Measurements from ENCODE around the gene TMEM119. TPM values are rescaled to one million over a fixed set of nuclear protein-coding genes. Genes with fewer than 3 reads are reported as not detected.

TMEM119 gene
- total and polyA plus RNA-seq, 2 of the 13 experiments (the other 11 are each of a cell fraction or from before 2014, with no cell fraction given): not detected

GRCh38 chr12:108562348-108563135 is 35.3 kb downstream of the TMEM119 start, which contains the start of gene ISCU (continued):
- TF ChIP-seq RERE (CRISPR knock-in tag; IDR thresholded peaks at IDR 0.05; ENCODE audit: low read depth) (no peak), ZBTB21 (CRISPR knock-in tag; IDR thresholded peaks at IDR 0.05) (no peak), TCF12 (IDR thresholded peaks at IDR 0.05) (no peak), TCF12 (CRISPR knock-in tag; IDR thresholded peaks at IDR 0.05) (peak; percentile 81; the same call in 1 of the 2 replicates), TSC22D2 (CRISPR knock-in tag; IDR thresholded peaks at IDR 0.05; ENCODE audit: borderline replicate concordance) (no peak), MZF1 (CRISPR knock-in tag; IDR thresholded peaks at IDR 0.05; ENCODE audit: borderline replicate concordance) (no peak), ZNF800 (CRISPR knock-in tag; IDR thresholded peaks at IDR 0.05) (peak; percentile 18), ZMYM4 (CRISPR knock-in tag; IDR thresholded peaks at IDR 0.05) (peak; percentile 81), ZNF83 (CRISPR knock-in tag; IDR thresholded peaks at IDR 0.05; ENCODE audit: borderline replicate concordance) (peak; percentile 79; the same call in 1 of the 2 replicates), CBX5 (CRISPR knock-in tag; IDR thresholded peaks at IDR 0.05; ENCODE audit: borderline replicate concordance) (no peak), ZSCAN29 (CRISPR knock-in tag; conservative IDR thresholded peaks at IDR 0.05) (no peak), ASH2L (IDR thresholded peaks at IDR 0.05; ENCODE audit: insufficient read length, low read depth, low read length) (no peak), ZSCAN20 (CRISPR knock-in tag; IDR thresholded peaks at IDR 0.05; ENCODE audit: borderline replicate concordance) (no peak), LBX2 (CRISPR knock-in tag; IDR thresholded peaks at IDR 0.05; ENCODE audit: borderline replicate concordance) (no peak; the same call in 1 of the 2 replicates), ZNF788 (CRISPR knock-in tag; IDR thresholded peaks at IDR 0.05; ENCODE audit: borderline replicate concordance) (no peak), IRF2 (CRISPR knock-in tag; IDR thresholded peaks at IDR 0.05) (no peak; the same call in 1 of the 2 replicates), ZNF362 (CRISPR knock-in tag; IDR thresholded peaks at IDR 0.05; ENCODE audit: borderline replicate concordance) (no peak), ZNF572 (CRISPR knock-in tag; IDR thresholded peaks at IDR 0.05) (no peak; the same call in 1 of the 2 replicates), KAT2B (IDR thresholded peaks at IDR 0.05; ENCODE audit: borderline replicate concordance, low read depth, low read length) (no peak), NR2F1 (CRISPR knock-in tag; IDR thresholded peaks at IDR 0.05) (no peak)
